Measurements from ENCODE around the gene GOLGA3.

GOLGA3 gene

GRCh38 chr12:132727091-132727794 lies 101.4 kb downstream of the GOLGA3 start:
- peaks cover 52% of the 10 kb centered on the region for H3K36me3 ChIP-seq (ENCODE audit: insufficient read depth, low read length)

GRCh38 chr12:132726386-132726785 lies 102.3 kb downstream of the GOLGA3 start:
- Histone ChIP-seq H3K36me3 (ENCODE audit: insufficient read depth, low read length) (peaks cover 52% of the 10 kb centered on the region), H3K4me1 (ENCODE audit: insufficient read depth, low read length) (no peaks in the 10 kb centered on the region), H3K9me3 (ENCODE audit: control insufficient read depth, insufficient read depth, low read length) (no peaks in the 10 kb centered on the region), H3K9ac (ENCODE audit: low read depth, low read length) (no peak overlapping the region)

More at GRCh38 chr12:132727091-132727794, 101.4 kb downstream of the GOLGA3 start:
- Histone ChIP-seq H3K9me3 (ENCODE audit: control insufficient read depth, insufficient read depth, low read length) (no peaks in the 10 kb centered on the region), H3K9ac (ENCODE audit: low read depth, low read length) (no peak overlapping the region), H3K4me1 (ENCODE audit: insufficient read depth, low read length) (no peaks in the 10 kb centered on the region)

- H3K9me3 ChIP-seq (ENCODE audit: control insufficient read depth, insufficient read depth, low read length), result no peaks in the 10 kb centered on the region
- H3K9ac ChIP-seq (ENCODE audit: low read depth, low read length), result no peak overlapping the region
- no peaks in the 10 kb centered on the region for H3K4me1 ChIP-seq (ENCODE audit: insufficient read depth, low read length)
- peaks cover 41% of the 10 kb centered on the region for H3K36me3 ChIP-seq (ENCODE audit: insufficient read depth, low read length)
These were observed 104.0 kb downstream of the GOLGA3 start for GRCh38 chr12:132724506-132725241.

GRCh38 chr12:132723764-132724140 lies 104.9 kb downstream of the GOLGA3 start:
- Histone ChIP-seq H3K9ac (ENCODE audit: low read depth, low read length) (no peak overlapping the region), H3K4me1 (ENCODE audit: insufficient read depth, low read length) (no peaks in the 10 kb centered on the region), H3K36me3 (ENCODE audit: insufficient read depth, low read length) (peaks cover 38% of the 10 kb centered on the region), H3K9me3 (ENCODE audit: control insufficient read depth, insufficient read depth, low read length) (no peaks in the 10 kb centered on the region)

- H3K9me3 ChIP-seq (ENCODE audit: control insufficient read depth, insufficient read depth, low read length), result no peaks in the 10 kb centered on the region
- H3K4me1 ChIP-seq (ENCODE audit: insufficient read depth, low read length), result no peaks in the 10 kb centered on the region
- peaks cover 33% of the 10 kb centered on the region for H3K36me3 ChIP-seq (ENCODE audit: insufficient read depth, low read length)
- H3K9ac ChIP-seq (ENCODE audit: low read depth, low read length), result no peak overlapping the region
These were observed 105.5 kb downstream of the GOLGA3 start for GRCh38 chr12:132723015-132723763.

- Histone ChIP-seq H3K9ac (ENCODE audit: low read depth, low read length) (no peak overlapping the region), H3K36me3 (ENCODE audit: insufficient read depth, low read length) (peaks cover 18% of the 10 kb centered on the region), H3K9me3 (ENCODE audit: control insufficient read depth, insufficient read depth, low read length) (no peaks in the 10 kb centered on the region), H3K4me1 (ENCODE audit: insufficient read depth, low read length) (no peaks in the 10 kb centered on the region)
These were observed 107.9 kb downstream of the GOLGA3 start for GRCh38 chr12:132720606-132721345.

GRCh38 chr12:132719954-132720324 lies 108.7 kb downstream of the GOLGA3 start:
- Histone ChIP-seq H3K9me3 (ENCODE audit: control insufficient read depth, insufficient read depth, low read length) (no peaks in the 10 kb centered on the region), H3K9ac (ENCODE audit: low read depth, low read length) (no peak overlapping the region), H3K4me1 (ENCODE audit: insufficient read depth, low read length) (no peaks in the 10 kb centered on the region), H3K36me3 (ENCODE audit: insufficient read depth, low read length) (peaks cover 13% of the 10 kb centered on the region)

GRCh38 chr12:132719141-132719953 lies 109.3 kb downstream of the GOLGA3 start:
- Histone ChIP-seq H3K9ac (ENCODE audit: low read depth, low read length) (no peak overlapping the region), H3K36me3 (ENCODE audit: insufficient read depth, low read length) (peaks cover 13% of the 10 kb centered on the region), H3K9me3 (ENCODE audit: control insufficient read depth, insufficient read depth, low read length) (no peaks in the 10 kb centered on the region), H3K4me1 (ENCODE audit: insufficient read depth, low read length) (no peaks in the 10 kb centered on the region)

All from ES-I3 (cell line).